ENCODE results near the gene ARNT2.

The ARNT2 gene

GRCh38 chr15:80523746-80524145, 119.6 kb downstream of the ARNT2 start:
- no peak for DNase-seq

DNA sequence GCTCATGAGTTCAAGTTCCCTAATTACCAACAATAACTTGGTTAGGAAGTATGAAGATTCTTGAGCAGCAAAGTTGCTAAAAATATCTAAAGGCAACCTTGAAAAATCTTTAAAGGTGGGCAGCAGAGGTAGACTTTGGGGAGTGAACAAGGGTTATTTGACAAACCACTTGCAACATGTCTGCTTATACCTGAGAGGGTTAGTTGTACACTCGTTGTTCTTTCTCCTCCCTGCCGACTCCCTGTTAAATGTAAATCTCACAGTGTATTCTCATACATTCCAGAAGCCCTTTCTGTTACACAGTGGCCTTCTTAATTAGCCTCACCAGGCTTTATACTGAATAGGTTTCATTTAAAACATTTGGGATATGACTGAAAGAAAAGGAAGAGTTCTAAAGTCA, 121.7 kb downstream of the ARNT2 start:
- no peak for DNase-seq

DNA sequence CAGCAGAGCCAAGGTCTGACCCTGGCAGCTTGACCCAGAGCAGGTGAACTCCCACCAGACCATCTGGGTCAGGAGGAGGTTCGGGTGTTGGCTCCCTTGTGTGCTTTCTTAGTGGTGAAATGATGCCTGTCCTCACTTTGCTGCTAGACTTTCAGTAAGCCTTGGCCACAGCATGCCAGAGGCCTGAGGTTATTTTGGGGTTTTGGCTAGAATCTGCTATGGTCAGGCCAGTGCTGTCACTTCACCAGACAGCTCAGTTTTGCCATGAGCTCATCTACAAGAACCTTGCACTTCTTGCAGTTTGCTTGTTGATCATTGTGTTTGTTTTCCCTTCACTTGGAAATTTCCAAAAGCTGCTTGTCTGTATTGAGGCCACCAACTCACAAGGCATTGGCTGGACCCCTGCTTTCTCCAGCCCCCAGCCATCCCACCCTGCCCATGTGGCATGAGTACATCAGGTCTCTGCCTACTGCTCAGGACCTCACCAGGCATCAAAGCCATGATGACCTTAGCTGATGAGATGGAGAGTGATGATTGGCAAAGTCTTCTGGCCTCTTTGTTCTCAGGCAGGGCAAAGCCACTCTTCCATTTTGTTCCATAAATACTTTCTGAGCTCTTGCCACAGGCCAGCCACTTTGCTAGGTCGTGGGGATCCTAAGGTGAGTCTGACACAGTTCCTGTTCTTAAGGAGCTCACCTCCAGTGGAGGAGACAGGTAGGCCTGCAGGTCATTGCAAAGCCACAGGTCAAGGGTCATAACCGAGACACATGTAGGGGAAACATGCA, 122.6 kb downstream of the ARNT2 start:
- no peak for DNase-seq

GRCh38 chr15:80527406-80527805, 123.2 kb downstream of the ARNT2 start:
- DNase-seq, result no peak

- no peak for DNase-seq
Measured at GRCh38 chr15:80527961-80528360, 123.8 kb downstream of the ARNT2 start.

GRCh38 chr15:80530737-80531365, 126.7 kb downstream of the ARNT2 start:
- no peak for DNase-seq

DNA sequence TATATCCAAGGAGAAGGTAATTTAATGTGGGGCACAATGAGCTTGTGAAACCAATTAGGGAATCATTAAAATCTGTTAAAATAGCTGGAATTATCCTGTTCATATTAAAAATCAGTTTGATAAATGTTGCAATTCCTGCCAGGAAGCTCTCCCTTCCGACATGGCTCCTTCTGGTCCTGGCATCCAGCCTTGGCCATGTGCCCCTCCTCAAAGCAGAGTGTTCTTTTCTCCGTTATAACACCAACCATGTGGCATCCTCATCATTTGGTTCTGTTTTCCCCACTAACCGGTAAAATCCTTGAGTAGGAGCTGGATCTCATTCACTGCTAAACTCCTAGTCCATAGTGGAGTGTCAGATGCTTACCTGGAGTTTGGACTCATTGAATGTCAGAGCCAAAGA, 127.2 kb downstream of the ARNT2 start:
- no peak for DNase-seq

DNA sequence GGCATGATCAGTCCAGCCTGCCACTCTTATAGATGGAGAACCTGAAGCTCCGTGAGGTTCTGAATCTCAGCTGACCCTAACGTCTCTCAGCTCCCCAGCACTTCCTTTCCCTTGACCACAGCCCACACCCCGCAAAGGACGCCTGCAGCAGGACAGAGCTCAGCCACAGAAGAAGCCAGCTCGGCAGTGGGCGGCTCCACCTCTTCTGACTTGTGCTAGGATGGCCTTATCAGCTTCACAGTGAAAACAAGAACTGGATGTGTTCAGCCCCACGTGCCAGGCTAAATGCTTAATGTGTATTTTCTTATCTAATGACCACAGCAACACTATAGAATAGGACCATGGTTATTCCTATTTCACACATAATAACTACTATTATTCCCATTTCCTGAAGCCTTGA, 127.6 kb downstream of the ARNT2 start:
- DNase-seq, result no peak

GRCh38 chr15:80533790-80534333, 129.7 kb downstream of the ARNT2 start:
- no peak for DNase-seq

DNA sequence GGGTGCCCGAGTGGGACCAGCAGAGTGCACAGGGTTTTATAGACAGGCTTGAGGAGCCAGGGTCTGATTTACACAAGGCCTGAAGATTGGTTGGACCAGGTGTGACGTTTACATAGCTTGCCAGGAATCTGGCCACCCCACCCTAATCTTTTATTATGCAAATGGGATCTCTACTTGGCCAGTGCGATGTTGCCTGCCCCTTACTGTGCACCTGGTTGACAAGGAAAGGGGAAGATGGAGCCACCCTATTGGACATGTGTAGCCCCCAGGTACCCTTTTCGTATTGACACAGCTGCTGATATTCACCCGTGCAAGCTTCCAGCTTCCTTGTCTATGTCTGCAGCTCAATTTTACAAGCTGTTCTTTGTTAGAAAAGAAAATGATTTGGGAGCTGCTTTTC, 132.0 kb downstream of the ARNT2 start:
- DNase-seq, result no peak

DNA sequence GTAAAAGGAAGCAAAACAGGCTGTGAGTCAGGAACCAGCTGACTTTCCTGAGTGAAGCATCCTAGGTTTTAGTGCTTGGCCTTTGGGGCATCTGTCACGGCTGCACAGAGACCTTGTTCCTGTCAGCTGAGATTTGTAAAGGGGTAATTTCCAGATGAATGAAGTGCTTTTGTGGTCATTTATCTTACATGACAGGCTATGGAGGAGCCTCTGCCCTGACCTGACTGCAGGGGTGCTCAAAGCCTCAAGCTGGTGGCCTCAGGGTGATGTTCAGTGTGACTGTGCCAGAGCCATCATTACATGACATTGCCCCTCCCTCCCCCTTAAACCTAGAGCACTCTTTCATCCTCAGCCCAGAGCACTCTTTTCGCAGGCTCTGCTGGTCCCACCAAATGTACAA, 132.5 kb downstream of the ARNT2 start:
- DNase-seq, result no peak

GRCh38 chr15:80545078-80545477, 140.9 kb downstream of the ARNT2 start:
- no peak for DNase-seq

GRCh38 chr15:80547264-80547663, 143.1 kb downstream of the ARNT2 start:
- DNase-seq, result no peak

DNA sequence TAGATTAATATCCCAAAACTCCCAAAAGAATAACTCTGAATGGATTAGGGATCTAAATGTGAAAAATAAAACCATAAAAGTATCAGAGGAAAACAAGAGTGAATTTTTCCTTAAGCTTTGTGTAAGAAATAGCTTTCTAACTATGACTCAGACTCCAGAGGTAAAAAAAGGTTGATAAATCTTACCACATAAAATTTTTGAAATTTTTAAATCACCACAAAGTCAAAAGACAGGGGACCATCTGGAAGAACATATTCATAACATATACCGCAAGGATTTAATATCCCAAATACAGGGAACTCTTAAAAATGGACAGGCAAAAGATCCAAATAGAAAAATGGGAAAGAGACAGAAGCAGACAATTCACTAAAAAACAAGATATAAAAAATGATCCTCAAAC, 145.0 kb downstream of the ARNT2 start:
- DNase-seq, result no peak

GRCh38 chr15:80549654-80550053, 145.5 kb downstream of the ARNT2 start:
- no peak for DNase-seq

- no peak for DNase-seq
Measured at GRCh38 chr15:80550219-80550907, 146.2 kb downstream of the ARNT2 start.

GRCh38 chr15:80550908-80551260, 146.7 kb downstream of the ARNT2 start:
- no peak for DNase-seq

DNA sequence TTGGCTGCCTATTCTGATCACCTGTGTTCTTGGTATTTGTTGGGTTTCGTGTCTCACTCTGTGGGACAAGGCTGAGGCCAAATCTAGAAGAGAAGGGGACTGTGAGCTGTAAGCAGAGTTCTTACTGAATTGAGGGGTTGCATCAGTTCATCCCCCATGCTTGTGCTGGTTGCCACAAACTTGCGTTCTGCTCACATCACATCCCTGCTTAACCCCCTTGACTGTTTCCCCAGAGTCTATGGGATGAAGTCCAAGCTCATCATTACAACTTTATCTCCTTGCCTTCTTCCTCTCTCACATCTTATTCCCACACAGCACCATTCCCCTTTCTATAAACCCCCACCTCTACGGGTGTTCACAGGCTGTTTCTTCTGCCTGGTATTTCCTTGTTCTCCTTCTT, 147.2 kb downstream of the ARNT2 start:
- DNase-seq, result no peak

DNA sequence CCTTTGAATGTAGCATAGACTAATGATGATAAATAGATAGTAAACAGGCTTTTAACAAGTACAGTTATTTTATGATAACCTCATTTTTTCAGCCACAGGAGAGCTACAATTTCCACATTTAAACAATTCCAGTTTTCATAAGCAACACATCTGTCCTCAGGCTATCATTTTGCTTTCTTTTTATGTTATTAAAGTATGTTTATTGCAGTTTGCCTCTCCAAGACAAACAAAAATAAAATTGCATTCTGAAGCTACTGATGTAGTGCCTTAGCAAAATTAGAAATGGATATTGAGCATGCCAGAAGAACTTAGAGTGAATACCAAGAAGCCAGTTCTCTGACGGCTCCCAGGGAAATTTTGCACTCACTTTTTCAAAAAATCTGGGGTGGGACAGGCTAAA, 150.4 kb downstream of the ARNT2 start:
- no peak for DNase-seq

DNA sequence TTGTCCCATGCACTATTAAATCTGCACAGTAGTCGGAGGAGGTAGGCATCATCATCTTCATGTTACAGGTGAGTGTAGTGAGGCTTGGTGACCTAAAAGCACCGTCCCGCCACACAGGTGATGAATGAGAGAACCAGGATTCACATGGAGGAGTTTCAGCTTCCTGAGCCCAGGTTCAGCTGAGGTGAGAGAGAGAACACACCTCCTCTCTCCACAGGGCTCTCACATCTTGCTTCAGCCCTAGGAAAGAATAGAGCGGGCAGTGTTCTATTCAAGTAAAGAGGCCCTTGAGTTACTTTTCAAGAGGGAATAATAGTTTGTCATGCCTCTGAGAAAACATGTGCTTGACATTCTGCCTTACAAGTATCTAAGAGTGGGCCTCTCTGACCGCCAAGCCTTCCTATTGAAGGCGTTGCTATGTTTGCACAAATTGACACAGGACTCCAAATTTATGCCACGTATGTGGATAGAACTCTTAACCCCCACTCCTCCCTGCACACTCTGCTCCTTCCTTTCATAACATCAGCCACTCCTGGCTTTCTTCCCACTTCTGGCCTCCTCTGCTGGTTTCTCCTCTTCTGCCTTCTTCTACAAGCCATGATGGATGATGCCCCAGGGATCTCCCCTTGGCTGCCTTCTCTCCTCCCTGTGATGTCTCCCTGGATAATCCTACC, 152.6 kb downstream of the ARNT2 start:
- DNase-seq, result no peak

- no peak for DNase-seq
Measured at GRCh38 chr15:80557441-80558234, 153.5 kb downstream of the ARNT2 start.

- no peak for DNase-seq
Measured at GRCh38 chr15:80558631-80559319, 154.6 kb downstream of the ARNT2 start.
